H9 (cell line): ENCODE results near the gene SPIRE2. TPM values are rescaled to one million over a fixed set of nuclear protein-coding genes. Genes with fewer than 3 reads are reported as not detected.

Source experiments
- DNase-seq: peaks from one replicate; pipeline ENCODE4 v3.0.0-alpha.2; 2017
- H2AFZ ChIP-seq: one replicate; pipeline ENCODE4 v1.6.1; 2013; ENCODE audit warnings: mild to moderate bottlenecking, low read length, control low read depth, moderate library complexity
- H2AK5ac ChIP-seq: 2 replicates; pipeline ENCODE4 v1.6.1; 2013; ENCODE audit warnings: low read length, control low read depth, mixed read lengths; ENCODE audit not compliant: insufficient read length
- H2BK120ac ChIP-seq: one replicate; pipeline ENCODE4 v1.6.1; 2013; ENCODE audit warnings: low read depth, mild to moderate bottlenecking, low read length, control low read depth, inconsistent platforms; ENCODE audit not compliant: poor library complexity, severe bottlenecking
- H2BK12ac ChIP-seq: 2 replicates; pipeline ENCODE4 v1.6.1; 2013; ENCODE audit warnings: low read length, control low read depth, mixed read lengths, low read depth; ENCODE audit not compliant: insufficient read length
- H2BK15ac ChIP-seq: 2 replicates; pipeline ENCODE4 v1.6.1; 2013; ENCODE audit warnings: low read depth, low read length, control low read depth
- H2BK20ac ChIP-seq: one replicate; pipeline ENCODE4 v1.6.1; 2013; ENCODE audit warnings: low read depth, mild to moderate bottlenecking, low read length, control low read depth, inconsistent platforms; ENCODE audit not compliant: poor library complexity, severe bottlenecking
- H2BK5ac ChIP-seq: 2 replicates; pipeline ENCODE4 v1.6.1; 2013; ENCODE audit warnings: low read length, control low read depth, mixed read lengths; ENCODE audit not compliant: insufficient read length
- H3K14ac ChIP-seq: 2 replicates; pipeline ENCODE4 v1.6.1; 2013; ENCODE audit warnings: low read length, control low read depth; ENCODE audit not compliant: insufficient read depth
- H3K18ac ChIP-seq: 2 replicates; pipeline ENCODE4 v1.6.1; 2013; ENCODE audit warnings: low read depth, mild to moderate bottlenecking, mixed read lengths, low read length, control low read depth; ENCODE audit not compliant: insufficient read length
- H3K23ac ChIP-seq: 2 replicates; pipeline ENCODE4 v1.6.1; 2013; ENCODE audit warnings: low read length, control low read depth, mixed read lengths, low read depth; ENCODE audit not compliant: insufficient read length
- H3K23me2 ChIP-seq: 2 replicates; pipeline ENCODE4 v1.6.1; 2013; ENCODE audit warnings: low read depth, mild to moderate bottlenecking, mixed read lengths, low read length, control low read depth; ENCODE audit not compliant: insufficient read length, poor library complexity, severe bottlenecking
- H3K27ac ChIP-seq: 2 replicates; pipeline ENCODE4 v1.5.1; 2013; ENCODE audit warnings: low read length, control low read depth, mixed read lengths, low read depth; ENCODE audit not compliant: insufficient read length
- H3K27me3 ChIP-seq: 2 replicates; pipeline ENCODE4 v1.6.1; 2013; ENCODE audit warnings: low read length, control low read depth, inconsistent platforms; ENCODE audit not compliant: insufficient read depth
- H3K4ac ChIP-seq: 2 replicates; pipeline ENCODE4 v1.6.1; 2013; ENCODE audit warnings: low read depth, mild to moderate bottlenecking, control low read depth, inconsistent platforms, low read length, moderate library complexity
- H3K4me1 ChIP-seq: 2 replicates; pipeline ENCODE4 v1.6.1; 2013; ENCODE audit warnings: low read length, control low read depth, inconsistent platforms; ENCODE audit not compliant: insufficient read depth
- H3K4me2 ChIP-seq: 2 replicates; pipeline ENCODE4 v1.6.1; 2013; ENCODE audit warnings: low read length, control low read depth, mixed read lengths; ENCODE audit not compliant: insufficient read length, insufficient read depth
- H3K56ac ChIP-seq: 2 replicates; pipeline ENCODE4 v1.6.1; 2013; ENCODE audit warnings: low read depth, mild to moderate bottlenecking, mixed read lengths, low read length, control low read depth; ENCODE audit not compliant: insufficient read length
- H3K79me1 ChIP-seq: 2 replicates; pipeline ENCODE4 v1.6.1; 2013; ENCODE audit warnings: low read depth, mild to moderate bottlenecking, moderate library complexity, low read length, control low read depth, inconsistent platforms; ENCODE audit not compliant: insufficient read depth, poor library complexity, severe bottlenecking
- H3K79me2 ChIP-seq: 2 replicates; pipeline ENCODE4 v1.6.1; 2013; ENCODE audit warnings: low read length, control low read depth, inconsistent platforms; ENCODE audit not compliant: insufficient read depth
- H3K9ac ChIP-seq: 2 replicates; pipeline ENCODE4 v1.6.1; 2013; ENCODE audit warnings: low read length, control low read depth, mixed read lengths; ENCODE audit not compliant: insufficient read length; ENCODE audit errors: extremely low read depth
- H3K9me3 ChIP-seq: one replicate; pipeline ENCODE4 v1.6.1; 2013; ENCODE audit warnings: low read depth, low read length, inconsistent platforms; ENCODE audit not compliant: control insufficient read depth
- H3T11ph ChIP-seq: one replicate; pipeline ENCODE4 v1.6.1; 2013; ENCODE audit warnings: mild to moderate bottlenecking, low read length, control low read depth, inconsistent platforms
- H4K20me1 ChIP-seq: one replicate; pipeline ENCODE4 v1.6.1; 2013; ENCODE audit not compliant: control insufficient read depth, insufficient read length, insufficient read depth
- H4K5ac ChIP-seq: 2 replicates; pipeline ENCODE4 v1.6.1; 2013; ENCODE audit warnings: low read depth, mild to moderate bottlenecking, mixed read lengths, low read length, control low read depth; ENCODE audit not compliant: insufficient read length
- H4K8ac ChIP-seq: replicated peaks from 2 replicates; pipeline ENCODE4 v1.6.1; 2013; ENCODE audit warnings: low read length, control low read depth, mixed read lengths, low read depth; ENCODE audit not compliant: insufficient read length
- H4K91ac ChIP-seq: 2 replicates; pipeline ENCODE4 v1.6.1; 2013; ENCODE audit warnings: low read depth, mild to moderate bottlenecking, moderate library complexity, mixed read lengths, low read length, control low read depth; ENCODE audit not compliant: insufficient read length
- H3K27ac Mint-ChIP-seq, 3 experiments: 2 replicates in 2 of 3; 3 replicates in 1 of 3; pipeline ENCODE4 v1.8.0; 2020 to 2021; ENCODE audit warnings: mixed read lengths in 3 of 3, mild to moderate bottlenecking in 1 of 3, moderate library complexity in 1 of 3
- H3K27me3 Mint-ChIP-seq: 2 replicates; pipeline ENCODE4 v1.8.0; 2021; ENCODE audit warnings: low read depth, mild to moderate bottlenecking, moderate library complexity, mixed read lengths
- H3K36me3 Mint-ChIP-seq, 3 experiments: 2 replicates in 2 of 3; 3 replicates in 1 of 3; pipeline ENCODE4 v1.8.0; 2020 to 2021; ENCODE audit warnings: low read depth in 3 of 3, mixed read lengths in 3 of 3; ENCODE audit not compliant: insufficient read depth in 1 of 3
- H3K4me1 Mint-ChIP-seq, 2 experiments: 2 replicates each; pipeline ENCODE4 v1.8.0; 2020; ENCODE audit warnings: mixed read lengths in 2 of 2
- H3K4me3 Mint-ChIP-seq, 2 experiments: 2 replicates in 1 of 2; 3 replicates in 1 of 2; pipeline ENCODE4 v1.8.0; 2020 to 2021; ENCODE audit warnings: mild to moderate bottlenecking in 2 of 2, mixed read lengths in 2 of 2, moderate library complexity in 1 of 2
- H3K9me3 Mint-ChIP-seq, 2 experiments: 2 replicates in 1 of 2; 3 replicates in 1 of 2; pipeline ENCODE4 v1.8.0; 2020; ENCODE audit warnings: mild to moderate bottlenecking in 2 of 2, mixed read lengths in 2 of 2, moderate library complexity in 1 of 2
- WGBS: extraction: QIAGEN DNeasy Blood & Tissue Kit; methylation state at CpG from one replicate; pipeline ENCODE4 v1.1.7; 2013; ENCODE audit warnings: missing lambda C conversion rate, low lambda C conversion rate, mixed read lengths; ENCODE audit not compliant: insufficient read length; ENCODE audit errors: extremely low coverage; 5-methylcytosine and 5-hydroxymethylcytosine counted together
- total RNA-seq: library from RNA; stranded (reverse); gene quantifications from 2 replicates; pipeline ENCODE4 v1.2.1, GENCODE V29; 2021
- TF ChIP-seq, protein P1 (sequence below): fragments of 200-600 bp; sonication (generic); conservative IDR thresholded peaks from 3 replicates; pipeline ENCODE4 v1.8.0; 2021; ENCODE audit warnings: antibody characterized with exemption, mild to moderate bottlenecking

The SPIRE2 gene
- total RNA-seq, 1 experiment from 2014 or later, result 6.9 TPM

DNA sequence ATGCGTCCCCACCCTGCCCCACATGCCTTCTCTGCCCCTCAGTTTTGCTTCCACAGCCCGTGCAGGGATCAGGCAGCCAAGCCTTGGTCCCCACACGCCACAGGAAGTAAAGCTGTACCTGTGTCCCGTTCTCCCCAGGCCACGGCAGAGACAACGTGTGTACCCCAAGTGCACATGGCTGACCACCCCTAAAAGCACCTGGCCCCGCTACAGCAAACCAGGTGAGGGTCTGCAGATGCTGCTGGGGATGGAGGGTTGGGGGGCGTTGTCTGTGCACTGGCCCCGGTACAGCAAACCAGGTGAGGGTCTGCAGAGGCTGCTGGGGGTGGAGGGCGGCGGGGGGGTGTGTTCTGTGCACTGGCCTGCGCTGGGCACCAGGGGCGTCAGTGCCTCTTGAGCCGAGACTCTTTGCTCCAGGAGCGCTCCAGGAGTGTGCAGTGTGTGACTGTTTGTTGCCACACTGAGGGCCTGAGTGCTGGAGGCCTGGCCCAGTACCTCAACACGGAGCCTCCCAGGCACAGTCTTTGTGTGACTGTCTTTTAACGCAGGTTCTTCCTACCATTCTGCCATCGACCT, 63.9 kb downstream of the SPIRE2 start:
- H3K9me3 ChIP-seq, result no peaks in the 10 kb centered on the region
- no peak for DNase-seq
- H3K79me2 ChIP-seq, result no peaks in the 10 kb centered on the region
- no peaks in the 10 kb centered on the region for H3K79me1 ChIP-seq
- H3T11ph ChIP-seq, result no peak overlapping the region
- H3K56ac ChIP-seq, result no peak overlapping the region
- H3K27ac ChIP-seq, result no peak overlapping the region
- H2BK5ac ChIP-seq, result no peak overlapping the region
- no peak overlapping the region for H4K91ac ChIP-seq
- no peak overlapping the region for H3K23ac ChIP-seq
- TF ChIP-seq, protein P1, sequence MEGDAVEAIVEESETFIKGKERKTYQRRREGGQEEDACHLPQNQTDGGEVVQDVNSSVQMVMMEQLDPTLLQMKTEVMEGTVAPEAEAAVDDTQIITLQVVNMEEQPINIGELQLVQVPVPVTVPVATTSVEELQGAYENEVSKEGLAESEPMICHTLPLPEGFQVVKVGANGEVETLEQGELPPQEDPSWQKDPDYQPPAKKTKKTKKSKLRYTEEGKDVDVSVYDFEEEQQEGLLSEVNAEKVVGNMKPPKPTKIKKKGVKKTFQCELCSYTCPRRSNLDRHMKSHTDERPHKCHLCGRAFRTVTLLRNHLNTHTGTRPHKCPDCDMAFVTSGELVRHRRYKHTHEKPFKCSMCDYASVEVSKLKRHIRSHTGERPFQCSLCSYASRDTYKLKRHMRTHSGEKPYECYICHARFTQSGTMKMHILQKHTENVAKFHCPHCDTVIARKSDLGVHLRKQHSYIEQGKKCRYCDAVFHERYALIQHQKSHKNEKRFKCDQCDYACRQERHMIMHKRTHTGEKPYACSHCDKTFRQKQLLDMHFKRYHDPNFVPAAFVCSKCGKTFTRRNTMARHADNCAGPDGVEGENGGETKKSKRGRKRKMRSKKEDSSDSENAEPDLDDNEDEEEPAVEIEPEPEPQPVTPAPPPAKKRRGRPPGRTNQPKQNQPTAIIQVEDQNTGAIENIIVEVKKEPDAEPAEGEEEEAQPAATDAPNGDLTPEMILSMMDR, result 0 out of 3 replicates have a peak, but pooled peaks have one; percentile 18
- Mint-ChIP-seq H3K4me3 (no peak overlapping the region), H3K27ac (0 out of 7 replicates have a peak overlapping the region, but pooled peaks of 1 of the 3 experiments have one; percentile 18), H3K4me1 (no peaks in the 10 kb centered on the region), H3K36me3 (peaks cover 22 to 65% (median 61%) of the 10 kb centered on the region in 3 experiments), H3K9me3 (no peaks in the 10 kb centered on the region), H3K27me3 (no peaks in the 10 kb centered on the region)
- H3K27me3 ChIP-seq, result no peaks in the 10 kb centered on the region
- H3K4me2 ChIP-seq, result no peak overlapping the region
- no peak overlapping the region for H4K8ac ChIP-seq
- no peaks in the 10 kb centered on the region for H3K4me1 ChIP-seq
- no peak overlapping the region for H2BK120ac ChIP-seq
- H2BK20ac ChIP-seq, result no peak overlapping the region
- H2AFZ ChIP-seq, result no peak overlapping the region
- no peak overlapping the region for H3K9ac ChIP-seq
- no peak overlapping the region for H3K18ac ChIP-seq
- no peak overlapping the region for H3K14ac ChIP-seq
- no peaks in the 10 kb centered on the region for H4K20me1 ChIP-seq
- WGBS, result no CpG with 5 or more reads among the region's 18 CpGs
- H2BK12ac ChIP-seq, result no peak overlapping the region
- no peaks in the 10 kb centered on the region for H3K23me2 ChIP-seq
- H2AK5ac ChIP-seq, result no peak overlapping the region
- no peak overlapping the region for H2BK15ac ChIP-seq
- H3K4ac ChIP-seq, result no peak overlapping the region
- no peak overlapping the region for H4K5ac ChIP-seq
